ENCODE data around the gene CCDC112.

GRCh38 chr5:115264786-115265185 lies 31.7 kb downstream of the CCDC112 start:
- TF ChIP-seq CTCF (conservative IDR thresholded peaks at IDR 0.05; ENCODE audit: low read depth, low read length) (no peak), EZH2 (IDR thresholded peaks at IDR 0.05; ENCODE audit: borderline replicate concordance, low read depth, low read length, poor library complexity, severe bottlenecking) (no peak)

Data from A673 (cell line).